Measurements from ENCODE around the gene CPE.

DNA sequence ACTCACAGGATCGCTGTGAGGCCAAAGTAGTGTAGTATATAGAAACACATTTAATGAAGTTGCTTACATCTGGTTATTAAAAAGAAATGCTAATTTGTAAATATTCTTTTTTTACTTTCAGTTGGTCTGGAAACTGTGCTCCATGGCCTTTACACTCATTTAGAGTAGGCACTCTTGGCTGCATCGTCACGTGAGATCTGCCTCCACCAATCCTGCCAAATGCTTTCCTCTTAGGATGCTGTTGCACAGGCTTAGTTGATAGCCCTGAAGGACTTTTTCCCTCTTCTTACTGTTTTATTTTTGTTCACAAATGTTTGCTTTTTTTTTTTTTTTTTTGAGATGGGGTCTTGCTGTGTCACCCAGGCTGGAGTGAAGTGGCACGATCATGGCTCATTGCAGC lies 6.3 kb downstream of the CPE start:
- TF ChIP-seq, protein P1, sequence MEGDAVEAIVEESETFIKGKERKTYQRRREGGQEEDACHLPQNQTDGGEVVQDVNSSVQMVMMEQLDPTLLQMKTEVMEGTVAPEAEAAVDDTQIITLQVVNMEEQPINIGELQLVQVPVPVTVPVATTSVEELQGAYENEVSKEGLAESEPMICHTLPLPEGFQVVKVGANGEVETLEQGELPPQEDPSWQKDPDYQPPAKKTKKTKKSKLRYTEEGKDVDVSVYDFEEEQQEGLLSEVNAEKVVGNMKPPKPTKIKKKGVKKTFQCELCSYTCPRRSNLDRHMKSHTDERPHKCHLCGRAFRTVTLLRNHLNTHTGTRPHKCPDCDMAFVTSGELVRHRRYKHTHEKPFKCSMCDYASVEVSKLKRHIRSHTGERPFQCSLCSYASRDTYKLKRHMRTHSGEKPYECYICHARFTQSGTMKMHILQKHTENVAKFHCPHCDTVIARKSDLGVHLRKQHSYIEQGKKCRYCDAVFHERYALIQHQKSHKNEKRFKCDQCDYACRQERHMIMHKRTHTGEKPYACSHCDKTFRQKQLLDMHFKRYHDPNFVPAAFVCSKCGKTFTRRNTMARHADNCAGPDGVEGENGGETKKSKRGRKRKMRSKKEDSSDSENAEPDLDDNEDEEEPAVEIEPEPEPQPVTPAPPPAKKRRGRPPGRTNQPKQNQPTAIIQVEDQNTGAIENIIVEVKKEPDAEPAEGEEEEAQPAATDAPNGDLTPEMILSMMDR (IDR thresholded peaks at IDR 0.05): no peak
- no peak for TF ChIP-seq POLR2A (IDR thresholded peaks at IDR 0.05)

All from adrenal gland (tissue), 5 donors.